NCI-H1417 treated with DMSO at 0.1 percent for 48 hours (cell line): ENCODE measurements around the gene SKIC8.

Experiments used
- DNase-seq: peaks from one replicate; lab custom pipeline; 2025; lab: John Stamatoyannopoulos, UW

Gene SKIC8

GRCh38 chr15:78321786-78322185 is 22.4 kb upstream of the SKIC8 start:
- no peak for DNase-seq

- DNase-seq = no peak
Measured at GRCh38 chr15:78321041-78321570, 21.7 kb upstream of the SKIC8 start.

- no peak for DNase-seq
Measured at GRCh38 chr15:78320183-78320582, 20.8 kb upstream of the SKIC8 start.

- DNase-seq = no peak
Measured at GRCh38 chr15:78319588-78319987, 20.2 kb upstream of the SKIC8 start.

- no peak for DNase-seq
Measured at GRCh38 chr15:78317145-78317836, 17.9 kb upstream of the SKIC8 start.

GRCh38 chr15:78316283-78317083 is 17.1 kb upstream of the SKIC8 start:
- no peak for DNase-seq

GRCh38 chr15:78315686-78316282 is 16.4 kb upstream of the SKIC8 start:
- DNase-seq = no peak

- no peak for DNase-seq
Measured at GRCh38 chr15:78314181-78314581, 14.8 kb upstream of the SKIC8 start.

- DNase-seq = no peak
Measured at GRCh38 chr15:78313383-78313782, 14.0 kb upstream of the SKIC8 start.

- no peak for DNase-seq
Measured at GRCh38 chr15:78312957-78313356, 13.5 kb upstream of the SKIC8 start.

GRCh38 chr15:78312536-78312935 is 13.1 kb upstream of the SKIC8 start:
- no peak for DNase-seq

- DNase-seq = no peak
Measured at GRCh38 chr15:78311292-78311691, 11.9 kb upstream of the SKIC8 start.

- peak; percentile 43 for DNase-seq
Measured at GRCh38 chr15:78308422-78309032, 9.1 kb upstream of the SKIC8 start.

- DNase-seq = no peak
Measured at GRCh38 chr15:78307976-78308375, 8.6 kb upstream of the SKIC8 start.

GRCh38 chr15:78306176-78306774 is 6.9 kb upstream of the SKIC8 start:
- DNase-seq = no peak

- DNase-seq = no peak
Measured at GRCh38 chr15:78304216-78305066, 5.0 kb upstream of the SKIC8 start.

GRCh38 chr15:78302579-78303312 is 3.3 kb upstream of the SKIC8 start:
- no peak for DNase-seq

GRCh38 chr15:78301828-78302227 is 2.4 kb upstream of the SKIC8 start:
- no peak for DNase-seq

GRCh38 chr15:78301326-78301725 is 1.9 kb upstream of the SKIC8 start:
- DNase-seq = no peak

- DNase-seq = no peak
Measured at GRCh38 chr15:78292219-78292618, 7.2 kb downstream of the SKIC8 start.
